A549 (cell line): ENCODE data around the gene TJP3.

ENCODE experiments used
- BHLHE40 ChIP-seq: IDR thresholded peaks from 2 replicates; pipeline ENCODE4 v1.6.1; 2012; ENCODE audit warnings: low read depth, low read length, inconsistent platforms
- CEBPB ChIP-seq, 2 experiments: fragments of >200 bp in 1 of 2; sonication (Bioruptor Twin) in 1 of 2; formaldehyde crosslinking in 1 of 2; IDR thresholded peaks; 2 replicates each; pipeline ENCODE4 v1.6.1; 2012 to 2016
- CHD2 ChIP-seq: fragments of 150-350 bp; IDR thresholded peaks from 2 replicates; pipeline ENCODE4 v1.6.1; 2014; ENCODE audit warnings: low read length; ENCODE audit not compliant: partially characterized antibody
- CTCF ChIP-seq: fragments of >200 bp; sonication (Bioruptor Twin); formaldehyde crosslinking; IDR thresholded peaks from 3 replicates; pipeline ENCODE4 v1.5.1; 2016
- E2F6 ChIP-seq: IDR thresholded peaks from 2 replicates; pipeline ENCODE4 v1.6.1; 2012; ENCODE audit warnings: low read depth, borderline replicate concordance
- EP300 ChIP-seq, 2 experiments: fragments of >200 bp; sonication (Bioruptor Twin); formaldehyde crosslinking; IDR thresholded peaks; 2 replicates in 1 of 2; 3 replicates in 1 of 2; pipeline ENCODE4 v1.6.1; 2016 to 2017
- ESRRA ChIP-seq: fragments of 150-350 bp; IDR thresholded peaks from 2 replicates; pipeline ENCODE4 v1.6.1; 2014; ENCODE audit warnings: mild to moderate bottlenecking, low read length, borderline replicate concordance
- MAX ChIP-seq: IDR thresholded peaks from 2 replicates; pipeline ENCODE4 v1.6.1; 2012
- MAZ ChIP-seq: fragments of 150-350 bp; IDR thresholded peaks from 2 replicates; pipeline ENCODE4 v1.6.1; 2014; ENCODE audit warnings: antibody characterized with exemption, low read depth, low read length, borderline replicate concordance
- PBX3 ChIP-seq: IDR thresholded peaks from 2 replicates; pipeline ENCODE4 v1.6.1; 2012
- POLR2A ChIP-seq: IDR thresholded peaks from 2 replicates; pipeline ENCODE4 v1.6.1; 2012; ENCODE audit warnings: mild to moderate bottlenecking, low read length
- RNF2 ChIP-seq: fragments of 200-600 bp; sonication (generic); IDR thresholded peaks from 2 replicates; pipeline ENCODE4 v1.6.1; 2016; ENCODE audit warnings: low read depth, mild to moderate bottlenecking, antibody characterized with exemption, moderate library complexity, borderline replicate concordance
- SMC3 ChIP-seq: fragments of >200 bp; sonication (Bioruptor Twin); formaldehyde crosslinking; IDR thresholded peaks from 3 replicates; pipeline ENCODE4 v1.6.1; 2018; ENCODE audit warnings: inconsistent platforms

- TF ChIP-seq CTCF = no peak
- no peak for TF ChIP-seq MAX
- no peak for TF ChIP-seq E2F6
- no peak for TF ChIP-seq EP300 (IDR thresholded peaks at IDR 0.05)
- no peak for TF ChIP-seq CEBPB (IDR thresholded peaks at IDR 0.05)
- TF ChIP-seq RNF2 = no peak
- TF ChIP-seq BHLHE40 = no peak
- no peak for TF ChIP-seq CHD2
- no peak for TF ChIP-seq PBX3
- TF ChIP-seq ESRRA = no peak
- TF ChIP-seq MAZ = no peak
- TF ChIP-seq POLR2A = no peak
- no peak for TF ChIP-seq SMC3
Observed at GRCh38 chr19:3693025-3693925, 14.9 kb upstream of the TJP3 start.
